ENCODE data around the gene SUPT6H. TPM values are rescaled to one million over a fixed set of nuclear protein-coding genes. Genes with fewer than 3 reads are reported as not detected.

Gene SUPT6H
- total RNA-seq, 4 donors from 2014 or later: 47.2 to 86.7 (median 71.3) TPM

DNA sequence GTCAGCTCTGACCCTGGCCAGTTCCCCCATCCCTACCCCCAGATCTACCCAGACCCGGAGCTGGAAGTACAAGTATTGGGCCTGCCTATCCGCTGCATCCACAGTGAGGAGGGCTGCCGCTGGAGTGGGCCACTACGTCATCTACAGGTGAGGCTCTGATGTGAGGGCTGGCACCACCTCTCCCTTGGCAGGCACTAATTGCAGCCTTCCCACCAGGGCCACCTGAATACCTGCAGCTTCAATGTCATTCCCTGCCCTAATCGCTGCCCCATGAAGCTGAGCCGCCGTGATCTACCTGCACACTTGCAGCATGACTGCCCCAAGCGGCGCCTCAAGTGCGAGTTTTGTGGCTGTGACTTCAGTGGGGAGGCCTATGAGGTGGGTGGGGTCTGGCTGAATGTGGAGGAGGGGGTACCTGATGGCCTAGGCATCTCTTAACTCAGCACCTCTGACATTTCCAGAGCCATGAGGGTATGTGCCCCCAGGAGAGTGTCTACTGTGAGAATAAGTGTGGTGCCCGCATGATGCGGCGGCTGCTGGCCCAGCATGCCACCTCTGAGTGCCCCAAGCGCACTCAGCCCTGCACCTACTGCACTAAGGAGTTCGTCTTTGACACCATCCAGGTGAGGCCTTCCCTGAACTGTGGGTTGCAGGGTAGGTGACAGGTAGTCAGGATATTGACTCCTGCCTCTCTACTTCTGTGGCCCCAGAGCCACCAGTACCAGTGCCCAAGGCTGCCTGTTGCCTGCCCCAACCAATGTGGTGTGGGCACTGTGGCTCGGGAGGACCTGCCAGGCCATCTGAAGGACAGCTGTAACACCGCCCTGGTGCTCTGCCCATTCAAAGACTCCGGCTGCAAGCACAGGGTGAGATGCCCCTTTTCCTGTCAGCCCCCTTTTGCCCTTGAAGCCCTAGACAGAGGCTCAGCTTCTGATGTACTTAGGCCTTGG, 86.1 kb downstream of the SUPT6H start:
- TF ChIP-seq, protein P1, sequence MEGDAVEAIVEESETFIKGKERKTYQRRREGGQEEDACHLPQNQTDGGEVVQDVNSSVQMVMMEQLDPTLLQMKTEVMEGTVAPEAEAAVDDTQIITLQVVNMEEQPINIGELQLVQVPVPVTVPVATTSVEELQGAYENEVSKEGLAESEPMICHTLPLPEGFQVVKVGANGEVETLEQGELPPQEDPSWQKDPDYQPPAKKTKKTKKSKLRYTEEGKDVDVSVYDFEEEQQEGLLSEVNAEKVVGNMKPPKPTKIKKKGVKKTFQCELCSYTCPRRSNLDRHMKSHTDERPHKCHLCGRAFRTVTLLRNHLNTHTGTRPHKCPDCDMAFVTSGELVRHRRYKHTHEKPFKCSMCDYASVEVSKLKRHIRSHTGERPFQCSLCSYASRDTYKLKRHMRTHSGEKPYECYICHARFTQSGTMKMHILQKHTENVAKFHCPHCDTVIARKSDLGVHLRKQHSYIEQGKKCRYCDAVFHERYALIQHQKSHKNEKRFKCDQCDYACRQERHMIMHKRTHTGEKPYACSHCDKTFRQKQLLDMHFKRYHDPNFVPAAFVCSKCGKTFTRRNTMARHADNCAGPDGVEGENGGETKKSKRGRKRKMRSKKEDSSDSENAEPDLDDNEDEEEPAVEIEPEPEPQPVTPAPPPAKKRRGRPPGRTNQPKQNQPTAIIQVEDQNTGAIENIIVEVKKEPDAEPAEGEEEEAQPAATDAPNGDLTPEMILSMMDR (IDR thresholded peaks at IDR 0.05): no peak
- TF ChIP-seq POLR2A (IDR thresholded peaks at IDR 0.05): no peak
- H3K4me3 ChIP-seq (ENCODE audit: low read depth, poor library complexity, severe bottlenecking): no peak overlapping the region
- intact Hi-C loops (cut with DNase I; ENCODE audit: low total_unique reads): no loop called here
- WGBS, 2 donors: 87 to 91% methylated on average over 8 to 17 of the region's 18 CpGs
- DNase-seq (ENCODE audit: low spot score in 2 of 2): peak in 1 of 2 donors; percentile 84

DNA sequence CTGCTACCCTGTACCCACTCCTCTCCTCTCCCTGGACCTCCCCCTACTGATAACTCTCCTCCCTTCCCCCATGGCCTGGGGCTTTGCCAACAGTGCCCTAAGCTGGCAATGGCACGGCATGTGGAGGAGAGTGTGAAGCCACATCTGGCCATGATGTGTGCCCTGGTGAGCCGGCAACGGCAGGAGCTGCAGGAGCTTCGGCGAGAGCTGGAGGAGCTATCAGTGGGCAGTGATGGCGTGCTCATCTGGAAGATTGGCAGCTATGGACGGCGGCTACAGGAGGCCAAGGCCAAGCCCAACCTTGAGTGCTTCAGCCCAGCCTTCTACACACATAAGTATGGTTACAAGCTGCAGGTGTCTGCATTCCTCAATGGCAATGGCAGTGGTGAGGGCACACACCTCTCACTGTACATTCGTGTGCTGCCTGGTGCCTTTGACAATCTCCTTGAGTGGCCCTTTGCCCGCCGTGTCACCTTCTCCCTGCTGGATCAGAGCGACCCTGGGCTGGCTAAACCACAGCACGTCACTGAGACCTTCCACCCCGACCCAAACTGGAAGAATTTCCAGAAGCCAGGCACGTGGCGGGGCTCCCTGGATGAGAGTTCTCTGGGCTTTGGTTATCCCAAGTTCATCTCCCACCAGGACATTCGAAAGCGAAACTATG, 87.0 kb downstream of the SUPT6H start:
- TF ChIP-seq POLR2A (IDR thresholded peaks at IDR 0.05): no peak
- TF ChIP-seq, protein P1 (IDR thresholded peaks at IDR 0.05): no peak
- peak in 1 of 2 donors; percentile 84 for DNase-seq (ENCODE audit: low spot score in 2 of 2)
- WGBS, 2 donors: 77 to 79% methylated on average over 18 of the region's 18 CpGs
- no peak overlapping the region for H3K4me3 ChIP-seq (ENCODE audit: low read depth, poor library complexity, severe bottlenecking)
- intact Hi-C loops (cut with DNase I; ENCODE audit: low total_unique reads): no loop called here

DNA sequence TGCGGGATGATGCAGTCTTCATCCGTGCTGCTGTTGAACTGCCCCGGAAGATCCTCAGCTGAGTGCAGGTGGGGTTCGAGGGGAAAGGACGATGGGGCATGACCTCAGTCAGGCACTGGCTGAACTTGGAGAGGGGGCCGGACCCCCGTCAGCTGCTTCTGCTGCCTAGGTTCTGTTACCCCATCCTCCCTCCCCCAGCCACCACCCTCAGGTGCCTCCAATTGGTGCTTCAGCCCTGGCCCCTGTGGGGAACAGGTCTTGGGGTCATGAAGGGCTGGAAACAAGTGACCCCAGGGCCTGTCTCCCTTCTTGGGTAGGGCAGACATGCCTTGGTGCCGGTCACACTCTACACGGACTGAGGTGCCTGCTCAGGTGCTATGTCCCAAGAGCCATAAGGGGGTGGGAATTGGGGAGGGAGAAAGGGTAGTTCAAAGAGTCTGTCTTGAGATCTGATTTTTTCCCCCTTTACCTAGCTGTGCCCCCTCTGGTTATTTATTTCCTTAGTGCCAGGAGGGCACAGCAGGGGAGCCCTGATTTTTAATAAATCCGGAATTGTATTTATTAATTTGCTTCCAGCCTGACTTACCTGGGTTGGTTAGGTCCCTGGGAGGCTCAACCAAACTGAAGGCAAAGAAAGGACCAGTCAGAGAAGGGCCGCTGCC, 87.6 kb downstream of the SUPT6H start:
- intact Hi-C loops (cut with DNase I; ENCODE audit: low total_unique reads): no loop called here
- peak in 1 of 2 donors; percentile 86 for DNase-seq (ENCODE audit: low spot score in 2 of 2)
- no peak for TF ChIP-seq POLR2A (IDR thresholded peaks at IDR 0.05)
- TF ChIP-seq, protein P1 (IDR thresholded peaks at IDR 0.05): no peak
- no peak overlapping the region for H3K4me3 ChIP-seq (ENCODE audit: low read depth, poor library complexity, severe bottlenecking)
- WGBS, 2 donors: 59% methylated on average over 11 of the region's 11 CpGs

DNA sequence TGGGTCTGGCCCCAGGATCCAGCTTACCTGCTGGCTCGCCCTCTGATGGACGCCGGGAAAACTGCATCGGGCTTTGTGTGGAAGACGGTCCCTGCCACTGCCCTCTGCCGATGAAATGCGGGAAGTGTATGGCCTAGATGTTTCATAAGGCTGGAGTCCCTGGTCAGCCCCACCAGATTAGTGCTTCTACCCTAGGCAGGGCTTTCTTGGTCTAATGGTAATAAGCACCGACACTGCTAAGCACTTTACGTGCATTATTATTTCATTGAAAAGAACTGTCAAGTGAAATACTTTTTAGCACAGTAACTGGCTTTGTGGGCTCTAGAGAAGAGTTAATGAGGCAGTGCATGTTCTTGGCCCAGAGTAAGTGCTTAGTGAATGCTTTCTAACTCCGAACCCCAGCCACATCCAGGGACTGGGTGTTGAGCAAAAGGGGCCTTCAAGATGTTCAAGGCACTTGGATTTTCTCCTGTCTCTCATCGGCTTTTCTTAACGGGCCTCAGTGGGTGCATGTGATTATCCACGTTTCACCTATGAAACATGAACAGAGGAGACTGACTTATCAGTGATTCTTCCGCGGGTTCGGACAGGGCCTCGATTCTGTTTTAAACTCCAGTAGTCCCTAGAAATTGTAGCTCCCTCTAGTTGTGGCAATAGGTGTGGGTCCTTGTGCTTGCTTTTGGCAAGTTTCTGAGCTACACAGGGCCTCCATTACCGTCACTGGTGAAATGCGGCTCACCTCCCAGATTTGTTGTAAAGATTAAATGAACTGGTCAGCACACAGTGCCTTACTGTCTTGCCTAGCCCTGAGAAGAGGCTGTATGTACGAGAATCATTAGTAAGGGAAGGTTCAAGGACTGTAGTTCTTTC, 88.4 kb downstream of the SUPT6H start:
- intact Hi-C loops (cut with DNase I; ENCODE audit: low total_unique reads): no loop called here
- no peak for TF ChIP-seq POLR2A (IDR thresholded peaks at IDR 0.05)
- TF ChIP-seq, protein P1 (IDR thresholded peaks at IDR 0.05): peak; percentile 13 to 99 (median 75)
- 29 to 36% methylated on average over 20 of the region's 20 CpGs for WGBS, 2 donors
- H3K4me3 ChIP-seq (ENCODE audit: low read depth, poor library complexity, severe bottlenecking): no peak overlapping the region
- DNase-seq (ENCODE audit: low spot score in 2 of 2): peak; percentile 91 to 98
